ENCODE data around the gene MICAL1.

Gene MICAL1

DNA sequence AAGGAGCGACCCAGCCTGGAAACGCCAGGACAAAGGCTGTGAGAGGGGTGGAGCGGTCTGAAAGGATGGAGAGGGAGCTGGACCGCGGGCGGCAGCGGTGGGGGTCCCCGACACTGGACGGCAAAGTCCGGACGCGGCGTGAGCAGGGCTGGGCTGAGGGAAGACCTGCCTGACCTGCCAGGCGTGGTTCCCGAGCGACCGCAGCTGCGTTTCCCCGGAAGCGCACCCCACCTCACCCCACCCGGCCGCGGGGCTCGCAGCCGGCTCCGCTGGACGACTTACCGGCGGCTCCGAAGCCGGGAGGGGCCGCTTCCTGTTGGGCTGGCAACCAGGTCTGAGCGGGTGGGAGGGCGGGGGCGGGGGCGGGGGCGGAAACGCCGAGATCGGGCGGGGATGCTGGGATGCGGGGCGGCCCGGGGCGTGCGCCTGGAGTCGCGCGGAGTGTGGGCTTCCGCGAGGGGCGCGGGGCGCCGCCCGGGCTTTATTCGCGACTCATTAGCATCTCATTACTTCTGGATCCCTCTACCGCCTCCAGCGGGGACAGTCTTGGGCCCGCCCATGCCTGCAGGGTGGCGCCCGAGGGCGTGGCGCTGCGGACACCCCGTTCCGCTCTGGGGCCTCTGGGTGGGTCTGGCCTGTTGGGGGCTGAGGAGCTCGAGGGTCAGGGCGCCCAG is at the start of gene MICAL1:
MICAL1 (minus strand) TSS at position 336 of the 674 bp plus-strand sequence. CDS start 1,576 bp downstream, outside the sequence.
- in situ Hi-C loops (cut with HindIII; ENCODE audit: low pct_ligation_motif_present, low pct_unique_long_range_greater_than_20kb, low sequenced_read_pairs): no loop called here
- peak; percentile 51 for DNase-seq

- DNase-seq: no peak
- in situ Hi-C loops (cut with HindIII; ENCODE audit: low pct_ligation_motif_present, low pct_unique_long_range_greater_than_20kb, low sequenced_read_pairs): no loop called here
Observed at GRCh38 chr6:109503327-109504224, 48.0 kb upstream of the MICAL1 start.

GRCh38 chr6:109498936-109499335 is 43.4 kb upstream of the MICAL1 start:
- no peak for DNase-seq
- in situ Hi-C loops (cut with HindIII; ENCODE audit: low pct_ligation_motif_present, low pct_unique_long_range_greater_than_20kb, low sequenced_read_pairs): no loop called here

- DNase-seq: no peak
- in situ Hi-C loops (cut with HindIII; ENCODE audit: low pct_ligation_motif_present, low pct_unique_long_range_greater_than_20kb, low sequenced_read_pairs): no loop called here
Observed at GRCh38 chr6:109498052-109498451, 42.5 kb upstream of the MICAL1 start.

GRCh38 chr6:109496036-109496772 is 40.6 kb upstream of the MICAL1 start:
- in situ Hi-C loops (cut with HindIII; ENCODE audit: low pct_ligation_motif_present, low pct_unique_long_range_greater_than_20kb, low sequenced_read_pairs): no loop called here
- DNase-seq: no peak

- no peak for DNase-seq
- in situ Hi-C loops (cut with HindIII; ENCODE audit: low pct_ligation_motif_present, low pct_unique_long_range_greater_than_20kb, low sequenced_read_pairs): no loop called here
Observed at GRCh38 chr6:109493865-109494264, 38.3 kb upstream of the MICAL1 start.

GRCh38 chr6:109491207-109491938 is 35.8 kb upstream of the MICAL1 start:
- DNase-seq: no peak
- in situ Hi-C loops (cut with HindIII; ENCODE audit: low pct_ligation_motif_present, low pct_unique_long_range_greater_than_20kb, low sequenced_read_pairs): no loop called here

DNA sequence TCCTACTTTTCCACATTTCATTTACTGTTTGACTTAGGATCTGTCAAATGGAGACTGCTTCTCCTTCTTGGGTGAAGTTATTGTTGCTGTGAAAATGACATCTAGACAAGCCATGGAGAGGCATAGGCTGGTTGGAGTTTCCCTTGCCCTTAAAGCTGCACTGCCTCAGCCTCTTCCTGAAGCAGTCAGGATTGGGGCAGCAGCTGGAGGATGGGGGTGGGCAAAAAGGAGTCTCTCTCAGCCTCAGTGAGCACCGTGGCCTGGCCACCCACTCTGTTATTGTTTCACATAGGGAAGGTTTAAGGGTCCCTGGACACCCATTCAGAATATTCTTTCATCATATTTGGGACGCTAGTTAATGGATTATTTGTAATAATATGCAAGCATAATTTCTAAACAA is 35.1 kb upstream of the MICAL1 start:
- no peak for DNase-seq
- in situ Hi-C loops (cut with HindIII; ENCODE audit: low pct_ligation_motif_present, low pct_unique_long_range_greater_than_20kb, low sequenced_read_pairs): no loop called here

DNA sequence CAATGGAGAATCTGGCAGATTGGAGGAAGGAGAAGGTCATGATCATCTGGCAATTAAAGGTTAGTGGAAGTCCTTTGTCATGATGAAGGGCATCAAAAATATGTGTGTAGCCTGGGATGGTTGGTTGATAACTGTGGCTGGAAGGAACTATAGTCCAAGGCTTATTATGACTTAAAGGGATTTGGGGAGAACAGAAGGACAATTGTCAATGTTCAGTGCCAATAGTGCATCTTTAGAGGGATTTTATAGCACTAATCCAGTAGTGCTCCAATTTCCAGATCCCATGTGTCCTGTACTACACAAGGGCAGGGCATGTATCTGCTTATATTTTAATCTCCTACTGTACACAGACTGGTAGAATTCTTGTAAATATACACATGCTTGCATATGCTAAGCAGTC is 32.4 kb upstream of the MICAL1 start:
- in situ Hi-C loops (cut with HindIII; ENCODE audit: low pct_ligation_motif_present, low pct_unique_long_range_greater_than_20kb, low sequenced_read_pairs): no loop called here
- DNase-seq: no peak

GRCh38 chr6:109486068-109486467 is 30.5 kb upstream of the MICAL1 start:
- in situ Hi-C loops (cut with HindIII; ENCODE audit: low pct_ligation_motif_present, low pct_unique_long_range_greater_than_20kb, low sequenced_read_pairs): no loop called here
- no peak for DNase-seq

- no peak for DNase-seq
- in situ Hi-C loops (cut with HindIII; ENCODE audit: low pct_ligation_motif_present, low pct_unique_long_range_greater_than_20kb, low sequenced_read_pairs): no loop called here
Observed at GRCh38 chr6:109485266-109485935, 29.8 kb upstream of the MICAL1 start.

GRCh38 chr6:109484122-109484521 is 28.6 kb upstream of the MICAL1 start:
- DNase-seq: no peak
- in situ Hi-C loops (cut with HindIII; ENCODE audit: low pct_ligation_motif_present, low pct_unique_long_range_greater_than_20kb, low sequenced_read_pairs): no loop called here

DNA sequence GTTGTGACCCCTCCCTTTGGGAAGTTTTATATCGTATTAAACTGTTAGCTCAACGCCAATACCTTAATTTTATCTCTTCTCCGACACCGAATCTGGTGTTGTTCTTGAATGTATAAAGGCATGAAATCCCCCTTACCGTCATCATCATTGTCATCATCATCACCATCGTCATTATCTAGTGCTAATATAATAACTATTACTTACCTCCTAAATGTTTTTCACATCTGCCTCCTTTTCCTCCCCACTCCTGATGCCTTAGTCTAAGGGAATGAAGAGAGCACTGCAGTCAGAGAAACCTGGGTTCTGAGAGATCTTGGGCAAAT is 28.1 kb upstream of the MICAL1 start:
- no peak for DNase-seq
- in situ Hi-C loops (cut with HindIII; ENCODE audit: low pct_ligation_motif_present, low pct_unique_long_range_greater_than_20kb, low sequenced_read_pairs): no loop called here

DNA sequence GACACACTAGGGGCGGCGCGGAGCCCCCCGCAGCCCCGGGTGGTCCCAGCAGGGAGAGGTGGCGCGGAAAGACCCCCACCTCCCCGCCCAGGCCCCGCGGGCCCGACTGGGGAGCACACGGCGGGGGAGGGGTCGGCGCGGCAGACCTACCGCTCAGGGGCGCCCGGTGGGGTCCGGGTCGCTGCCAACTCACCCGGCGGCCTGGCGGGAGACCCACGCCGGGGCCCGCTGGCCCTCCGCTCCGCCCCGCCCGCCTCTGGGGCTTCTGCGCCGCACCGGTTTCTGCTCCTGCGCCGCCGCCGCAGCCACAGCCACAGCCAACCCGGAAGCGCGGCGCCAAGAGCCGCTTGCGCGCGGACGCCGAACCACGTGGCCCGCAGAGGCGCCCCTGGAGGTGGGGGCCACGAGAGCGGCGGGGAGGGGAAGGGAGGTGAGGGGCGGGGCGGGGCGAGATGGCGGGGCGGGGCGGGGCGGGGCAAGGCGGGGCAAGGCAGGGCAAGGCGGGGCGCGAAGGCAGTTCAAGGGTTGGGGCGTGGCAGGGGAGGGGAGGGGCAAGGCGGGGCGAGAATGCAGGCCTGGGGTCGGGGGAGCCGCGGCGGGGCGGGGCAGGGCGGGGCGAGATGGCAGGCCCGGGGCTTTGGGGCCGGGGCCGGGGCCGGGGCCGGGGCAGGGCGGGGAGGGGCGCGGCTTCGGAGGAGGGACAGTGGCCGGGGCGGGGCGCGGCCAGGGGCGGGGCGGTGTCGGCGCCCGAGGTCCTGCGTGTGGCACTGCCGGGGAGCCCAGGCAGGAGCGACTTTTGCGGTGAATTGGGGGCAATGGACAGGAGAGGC is 27.5 kb upstream of the MICAL1 start, which contains the start of gene ZBTB24:
ZBTB24 (minus strand) TSS at position 315 of the 830 bp plus-strand sequence. CDS start 1,193 bp downstream, outside the sequence.
- in situ Hi-C loops (cut with HindIII; ENCODE audit: low pct_ligation_motif_present, low pct_unique_long_range_greater_than_20kb, low sequenced_read_pairs): no loop called here
- peak; percentile 87 for DNase-seq

DNA sequence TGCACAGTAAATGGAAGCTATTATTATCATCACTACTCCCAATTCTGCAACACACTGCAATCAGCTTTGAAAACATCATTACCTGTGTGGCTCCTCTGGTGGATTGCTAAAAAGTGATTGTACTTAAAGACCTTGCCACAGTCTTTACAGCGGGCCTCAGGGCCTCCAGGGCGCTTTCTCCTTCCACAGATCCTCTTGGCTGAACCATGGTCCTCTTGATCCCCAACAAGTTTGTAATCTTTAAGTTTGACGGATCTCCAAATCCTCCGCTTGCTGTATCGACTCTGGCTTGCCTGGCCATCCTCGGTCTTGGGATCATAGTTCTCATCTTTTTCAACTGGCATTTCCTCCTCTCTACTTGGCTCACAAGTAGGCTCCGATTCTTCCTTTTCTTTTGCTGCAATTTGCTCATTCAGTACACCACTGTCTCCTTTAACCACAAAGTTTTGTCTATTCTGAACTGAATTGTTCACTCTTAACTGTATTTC is 25.5 kb upstream of the MICAL1 start:
- no peak for DNase-seq
- in situ Hi-C loops (cut with HindIII; ENCODE audit: low pct_ligation_motif_present, low pct_unique_long_range_greater_than_20kb, low sequenced_read_pairs): no loop called here

DNA sequence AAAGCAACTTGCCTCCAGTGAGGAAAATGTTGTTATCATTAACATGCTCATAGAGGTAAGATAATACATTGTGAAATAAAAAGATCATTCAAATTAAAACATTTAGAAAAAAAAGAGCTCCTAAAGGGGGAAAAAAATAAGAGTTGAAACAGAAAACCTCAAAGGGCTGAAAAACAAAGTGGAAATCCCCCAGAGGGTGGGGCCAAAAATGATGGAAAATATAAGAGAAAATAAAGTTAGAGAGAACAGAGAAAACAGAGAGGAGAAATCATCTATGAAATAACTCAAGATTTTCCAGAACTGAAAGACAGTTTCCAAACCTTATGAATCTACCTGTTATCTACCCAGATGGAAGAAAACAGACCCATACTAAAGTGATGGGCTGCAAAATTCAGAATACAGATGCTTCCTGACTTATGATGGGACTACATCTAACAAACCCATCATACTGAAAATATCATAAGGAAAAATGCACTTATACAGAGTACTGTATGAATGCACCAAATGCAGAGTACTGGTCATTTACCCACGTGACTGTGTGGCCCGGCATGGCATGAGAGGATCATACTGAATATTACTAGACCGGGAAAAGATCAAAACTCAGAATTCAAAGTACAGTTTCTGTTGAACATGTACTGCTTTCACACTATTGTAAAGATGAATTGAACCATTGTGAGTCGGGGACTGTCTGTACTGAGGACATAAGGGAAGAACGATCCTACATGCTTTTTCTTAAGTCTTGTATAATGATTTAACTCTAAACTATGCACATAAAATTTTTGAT is 23.5 kb upstream of the MICAL1 start:
- in situ Hi-C loops (cut with HindIII; ENCODE audit: low pct_ligation_motif_present, low pct_unique_long_range_greater_than_20kb, low sequenced_read_pairs): no loop called here
- no peak for DNase-seq
